Measurements from ENCODE around the gene BUB1.
"Not testable (repeated sequence)": the region's sequence is repeated elsewhere in the genome, so short reads cannot be mapped to it uniquely, and the experiment has no call there.

BUB1 gene

GRCh38 chr2:110690083-110690965 is 12.5 kb upstream of the BUB1 start:
- no peak for DNase-seq

GRCh38 chr2:110688594-110689091 is 10.8 kb upstream of the BUB1 start:
- DNase-seq = no peak

DNA sequence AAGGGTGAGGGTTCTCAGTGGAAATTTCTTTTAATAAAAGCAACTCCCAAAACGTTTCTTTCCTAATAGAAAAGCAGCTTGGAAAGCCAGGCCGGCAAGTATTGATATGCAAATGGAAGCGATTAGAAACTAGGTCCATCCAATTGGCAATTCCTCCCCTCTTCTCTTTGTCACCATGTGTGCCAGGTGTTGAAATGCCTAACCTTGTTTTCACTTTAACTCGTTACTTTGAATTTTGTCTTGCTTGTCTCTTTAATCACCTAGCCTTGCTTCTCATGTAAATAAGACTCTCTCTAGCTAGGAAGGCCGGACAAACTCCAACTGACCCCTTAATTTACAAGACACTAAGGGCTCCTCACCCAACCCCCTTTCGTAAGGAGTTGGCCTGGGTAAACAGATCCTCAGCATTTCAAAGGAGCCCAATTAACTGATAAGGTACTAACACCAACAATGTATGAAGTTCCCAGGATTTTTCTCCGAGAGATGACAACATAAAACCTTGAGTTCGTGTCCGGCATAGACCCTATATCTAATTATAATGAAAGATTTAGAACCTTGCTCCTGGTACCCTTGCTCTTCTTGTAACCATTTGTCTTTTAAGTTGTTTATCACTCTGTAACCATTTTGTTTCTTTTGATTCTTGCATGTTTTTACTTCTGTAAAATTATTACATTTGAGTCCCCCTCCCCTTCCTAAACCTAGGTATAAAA is 10.1 kb upstream of the BUB1 start:
- not testable (repeated sequence) for DNase-seq

GRCh38 chr2:110682872-110683271 is 5.0 kb upstream of the BUB1 start:
- DNase-seq = no peak

- DNase-seq = no peak
Observed at GRCh38 chr2:110682267-110682666, 4.4 kb upstream of the BUB1 start.

DNA sequence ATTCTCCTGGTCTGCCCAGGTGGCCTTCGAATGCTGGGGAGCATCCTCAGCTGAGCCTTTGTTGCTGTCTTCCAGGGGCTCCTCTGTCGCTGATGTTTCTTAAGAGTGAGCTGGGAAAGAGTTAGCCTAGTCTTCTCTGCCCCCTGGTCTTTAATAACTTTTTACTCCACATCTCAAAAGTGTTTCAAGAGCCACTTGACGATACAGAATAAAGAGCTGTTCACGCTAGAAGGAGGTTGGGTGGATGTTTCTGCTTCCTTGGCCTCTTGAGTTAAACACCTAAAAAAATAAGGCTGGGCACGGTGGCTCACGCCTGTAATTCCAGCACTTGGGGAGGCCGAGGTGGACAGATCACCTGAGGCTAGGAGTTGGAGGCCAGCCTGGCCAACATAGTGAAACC is 2.8 kb upstream of the BUB1 start:
- no peak for DNase-seq

DNA sequence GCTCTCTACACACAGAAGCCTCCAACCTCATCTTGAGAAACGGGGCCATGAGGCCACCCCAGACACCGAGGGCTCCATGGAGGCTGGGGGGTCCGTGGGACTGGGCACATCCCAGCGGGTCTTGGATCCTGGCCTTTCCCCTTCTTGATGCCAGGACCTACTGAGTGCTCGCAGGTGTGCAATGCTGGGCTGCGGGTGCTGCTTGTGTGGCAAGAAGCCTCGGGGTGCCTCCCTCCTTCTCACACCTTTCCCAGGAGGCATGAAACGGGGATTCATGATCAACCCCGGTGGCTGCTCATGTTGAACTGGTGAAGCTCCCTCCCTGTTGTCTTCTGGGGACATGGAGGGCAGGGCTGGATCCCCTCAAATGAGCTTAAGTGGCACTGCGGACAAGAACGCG is 2.0 kb upstream of the BUB1 start:
- DNase-seq = no peak

- no peak for DNase-seq
Observed at GRCh38 chr2:110679337-110679707, 1.5 kb upstream of the BUB1 start.

DNA sequence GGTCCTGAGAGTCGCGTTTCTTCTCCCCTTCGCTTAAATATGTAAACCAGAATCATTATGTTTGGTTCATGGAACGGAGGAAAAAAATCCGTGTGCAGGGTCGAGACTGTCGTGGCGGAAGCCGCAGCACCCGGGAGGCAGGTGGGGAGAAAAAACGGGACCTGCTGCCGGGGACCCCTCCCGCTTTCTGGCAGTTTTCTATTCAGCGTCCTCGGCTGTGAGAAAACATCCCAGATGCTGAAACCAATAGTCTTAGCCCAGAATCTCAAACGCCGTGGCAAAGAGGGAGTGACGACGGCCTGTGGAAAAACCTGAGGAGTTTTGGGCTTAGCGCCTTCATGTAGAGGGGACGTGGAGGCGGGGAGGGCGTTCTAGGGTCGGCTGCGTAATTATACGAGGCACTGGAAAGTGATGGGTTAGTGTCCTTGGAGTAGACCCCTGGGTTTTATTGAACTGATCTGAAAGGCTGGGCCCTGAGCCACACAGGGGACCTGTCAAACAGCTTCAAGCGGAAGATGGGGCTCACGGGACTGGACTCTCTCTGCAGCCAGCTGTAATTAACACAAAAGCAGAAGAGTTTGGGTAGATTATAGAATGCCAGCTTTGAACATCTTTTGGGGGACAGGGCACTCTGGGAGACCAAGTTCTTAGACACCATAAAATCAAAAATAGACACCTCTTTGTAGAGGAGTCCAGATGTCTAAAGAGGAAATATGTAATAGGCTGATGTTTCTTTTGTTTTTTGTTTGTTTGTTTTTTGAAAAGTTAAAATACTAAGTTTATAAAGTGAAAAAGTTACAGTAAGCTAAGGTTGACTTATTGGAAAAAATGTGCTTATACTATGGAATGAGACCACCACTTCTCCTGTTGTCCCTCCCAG is 834 bp upstream of the BUB1 start:
- DNase-seq = peak; percentile 23 to 50

DNA sequence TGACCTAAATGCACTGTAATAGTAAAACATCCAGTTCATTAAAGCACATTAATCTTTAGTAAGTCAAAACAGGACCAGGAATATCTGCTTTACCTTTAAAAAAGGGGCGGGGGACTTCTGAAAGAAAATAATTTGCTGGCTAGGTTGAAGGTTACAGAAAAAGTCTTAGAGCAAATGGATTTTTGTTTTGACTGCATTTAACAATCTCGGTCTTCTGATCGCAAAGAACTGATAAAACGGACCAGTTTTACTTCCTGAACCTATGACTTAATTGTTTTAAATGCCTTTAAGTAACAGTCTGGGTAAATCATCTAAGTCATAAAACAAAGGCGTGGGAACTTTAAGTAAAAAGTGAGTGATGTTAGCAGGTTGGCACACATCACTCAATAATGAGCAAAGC is 783 bp downstream of the BUB1 start:
- DNase-seq = no peak

- no peak for DNase-seq
Observed at GRCh38 chr2:110675679-110676078, 2.2 kb downstream of the BUB1 start.

GRCh38 chr2:110674620-110675555 is 3.0 kb downstream of the BUB1 start:
- DNase-seq = no peak

GRCh38 chr2:110673201-110673600 is 4.7 kb downstream of the BUB1 start:
- DNase-seq = no peak

DNA sequence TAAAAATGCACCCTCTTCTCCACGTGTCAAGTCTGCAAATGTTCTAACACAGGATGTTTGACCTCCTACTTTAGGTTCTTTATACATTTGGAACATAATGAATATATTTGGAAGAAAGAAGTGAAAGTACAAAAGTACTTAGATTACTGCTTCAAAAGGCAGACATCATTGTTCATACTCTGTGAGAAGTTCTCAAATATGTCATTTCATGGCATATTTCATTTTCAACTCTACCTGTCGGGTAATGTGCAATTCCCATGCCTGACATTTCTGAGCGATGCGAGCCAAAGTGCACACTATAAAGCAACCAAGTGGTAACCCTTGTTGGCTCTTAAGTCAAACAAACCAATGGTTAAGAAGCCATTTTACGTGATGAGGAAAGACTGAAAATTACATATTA is 7.0 kb downstream of the BUB1 start:
- no peak for DNase-seq

DNA sequence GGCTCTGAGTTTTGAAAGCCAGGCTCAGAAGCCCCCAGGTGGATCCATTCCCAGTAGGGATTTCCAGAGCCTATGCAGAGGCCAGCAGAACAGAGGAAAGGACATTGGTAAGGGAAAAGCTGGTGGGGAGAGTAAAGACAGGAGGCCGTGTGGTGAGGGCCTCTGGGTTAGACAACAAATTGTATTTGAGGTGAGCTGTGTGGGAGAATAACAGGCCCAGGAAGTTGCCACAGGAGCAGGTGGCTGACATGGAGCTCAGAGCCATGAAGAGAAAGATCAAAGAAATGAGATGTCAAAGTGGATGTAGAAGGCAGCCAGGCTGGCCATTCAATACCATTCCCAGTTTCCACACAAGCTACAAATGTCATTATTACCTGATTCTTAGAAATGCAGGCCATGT is 8.8 kb downstream of the BUB1 start:
- no peak for DNase-seq

- DNase-seq = no peak
Observed at GRCh38 chr2:110667071-110667470, 10.8 kb downstream of the BUB1 start.

- DNase-seq = no peak
Observed at GRCh38 chr2:110664135-110664534, 13.7 kb downstream of the BUB1 start.

DNA sequence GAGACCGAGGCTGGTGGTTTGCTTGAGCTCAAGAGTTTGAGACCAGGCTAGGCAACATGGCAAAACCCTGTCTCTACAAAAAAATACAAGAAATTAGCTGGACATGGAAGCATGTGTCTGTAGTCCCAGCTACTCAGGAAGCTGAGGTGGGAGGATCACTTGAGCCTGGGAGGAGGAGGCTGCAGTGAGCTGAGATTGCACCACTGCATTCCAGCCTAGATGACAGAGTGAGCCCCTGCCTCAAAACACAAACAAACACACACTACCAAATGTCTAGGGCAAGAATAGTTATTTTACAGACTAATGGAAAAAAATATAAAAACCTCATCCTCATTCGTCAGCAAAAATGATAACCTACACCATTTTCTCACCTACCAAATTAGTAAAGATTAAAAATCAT is 15.3 kb downstream of the BUB1 start:
- no peak for DNase-seq

- no peak for DNase-seq
Observed at GRCh38 chr2:110660558-110660957, 17.3 kb downstream of the BUB1 start.

GRCh38 chr2:110659248-110659647 is 18.6 kb downstream of the BUB1 start:
- DNase-seq = no peak

DNA sequence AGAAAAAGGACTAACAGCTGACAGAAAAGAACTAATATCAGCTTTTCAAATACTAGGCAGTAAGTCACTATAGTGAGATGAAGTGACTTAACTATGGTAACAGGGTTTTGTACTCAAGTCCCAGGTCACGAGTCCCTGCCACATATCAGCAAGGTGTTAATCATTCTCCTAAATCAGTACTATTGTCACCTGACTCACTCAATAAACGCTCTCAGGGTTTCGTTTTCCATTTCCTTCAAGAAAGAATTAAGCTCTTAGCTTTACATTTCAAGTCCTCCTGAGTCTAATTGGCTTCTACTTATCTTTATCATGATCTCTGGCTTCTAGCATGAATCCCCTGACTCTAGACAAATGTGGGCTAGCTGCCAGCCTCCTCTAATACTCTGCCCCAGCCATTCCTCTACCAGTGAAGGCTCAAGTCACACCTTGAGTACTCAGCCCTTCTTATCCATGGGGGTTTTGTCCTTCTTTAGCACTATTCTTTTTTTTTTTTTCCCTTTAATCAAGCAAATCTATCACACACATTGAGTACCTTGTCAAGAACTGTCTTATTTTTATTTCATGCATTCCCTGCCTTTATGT is 20.0 kb downstream of the BUB1 start:
- no peak for DNase-seq

DNA sequence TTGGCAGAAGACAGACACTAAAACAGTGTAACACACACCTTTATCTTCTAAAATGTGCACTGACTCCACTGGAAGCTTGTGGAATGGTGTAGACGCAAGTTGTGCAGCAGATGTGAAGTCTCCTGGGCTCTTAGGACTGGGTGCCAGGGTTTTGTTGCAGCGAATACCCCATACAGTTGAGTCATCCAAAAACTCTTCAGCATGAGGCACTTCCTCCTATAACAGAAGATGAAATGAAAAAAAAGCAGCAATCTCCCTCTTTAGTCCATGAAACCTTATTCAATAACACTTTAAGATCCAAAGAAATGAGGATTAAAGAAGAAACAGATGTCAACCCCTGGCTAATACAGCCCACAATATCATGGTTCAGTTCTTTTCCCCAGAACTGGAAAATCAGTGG is 22.2 kb downstream of the BUB1 start:
- no peak for DNase-seq
